Measurements from ENCODE around the gene VPS18.
A peak's percentile ranks its signal among the peaks of the same experiment; 100 is the strongest.

VPS18 gene

DNA sequence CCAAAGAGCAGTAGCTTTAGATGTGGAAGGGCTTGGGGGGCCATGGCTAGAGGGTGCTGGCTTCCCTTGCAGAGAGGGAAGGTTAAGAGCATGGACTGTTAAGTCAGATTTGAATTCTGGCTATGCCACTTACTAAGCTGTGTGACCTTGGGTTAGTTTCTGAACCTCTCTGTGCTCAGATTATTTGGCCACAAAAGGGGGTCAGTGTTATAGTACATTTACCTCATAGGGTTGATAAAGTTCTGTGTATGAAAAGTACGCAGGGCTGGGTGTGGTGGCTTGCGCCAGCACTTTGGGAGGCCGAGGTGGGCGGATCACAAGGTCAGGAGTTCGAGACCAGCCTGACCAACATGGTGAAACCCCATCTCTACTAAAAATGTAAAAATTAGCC lies 6.8 kb downstream of the VPS18 start:
- no peak for DNase-seq

- DNase-seq = no peak
Measured at GRCh38 chr15:40902605-40903561, 8.6 kb downstream of the VPS18 start.

DNA sequence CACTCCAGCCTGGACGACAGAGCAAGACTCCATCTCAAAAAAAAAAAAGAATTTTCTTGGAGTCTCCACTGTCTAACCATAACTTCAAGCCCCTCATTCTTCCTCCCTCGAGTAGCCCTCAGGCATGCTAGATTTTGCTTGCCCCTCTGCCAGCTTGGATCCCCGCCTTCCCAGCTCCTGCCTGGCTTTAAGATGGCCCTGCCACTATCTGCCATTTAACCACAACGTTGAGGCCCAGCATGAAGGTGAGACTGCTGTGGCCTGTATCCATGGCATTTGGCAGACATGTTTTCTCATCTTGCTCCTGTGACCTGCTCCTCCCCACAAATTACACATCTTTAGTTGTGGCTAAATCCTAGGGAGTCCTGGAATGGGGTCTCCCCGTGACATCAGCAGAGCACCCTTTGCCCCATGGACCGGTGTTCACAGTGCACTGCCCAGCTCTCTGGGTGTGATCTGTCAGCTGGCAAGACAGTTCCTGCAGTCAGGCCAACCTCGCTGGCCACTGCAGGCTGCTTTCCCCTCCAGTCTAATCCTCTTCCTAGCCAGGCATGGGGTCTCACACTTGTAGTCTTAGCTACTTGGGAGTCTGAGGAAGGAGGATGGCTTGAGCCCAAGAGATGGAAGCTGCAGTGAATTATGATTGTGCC lies 10.4 kb downstream of the VPS18 start:
- DNase-seq = no peak

DNA sequence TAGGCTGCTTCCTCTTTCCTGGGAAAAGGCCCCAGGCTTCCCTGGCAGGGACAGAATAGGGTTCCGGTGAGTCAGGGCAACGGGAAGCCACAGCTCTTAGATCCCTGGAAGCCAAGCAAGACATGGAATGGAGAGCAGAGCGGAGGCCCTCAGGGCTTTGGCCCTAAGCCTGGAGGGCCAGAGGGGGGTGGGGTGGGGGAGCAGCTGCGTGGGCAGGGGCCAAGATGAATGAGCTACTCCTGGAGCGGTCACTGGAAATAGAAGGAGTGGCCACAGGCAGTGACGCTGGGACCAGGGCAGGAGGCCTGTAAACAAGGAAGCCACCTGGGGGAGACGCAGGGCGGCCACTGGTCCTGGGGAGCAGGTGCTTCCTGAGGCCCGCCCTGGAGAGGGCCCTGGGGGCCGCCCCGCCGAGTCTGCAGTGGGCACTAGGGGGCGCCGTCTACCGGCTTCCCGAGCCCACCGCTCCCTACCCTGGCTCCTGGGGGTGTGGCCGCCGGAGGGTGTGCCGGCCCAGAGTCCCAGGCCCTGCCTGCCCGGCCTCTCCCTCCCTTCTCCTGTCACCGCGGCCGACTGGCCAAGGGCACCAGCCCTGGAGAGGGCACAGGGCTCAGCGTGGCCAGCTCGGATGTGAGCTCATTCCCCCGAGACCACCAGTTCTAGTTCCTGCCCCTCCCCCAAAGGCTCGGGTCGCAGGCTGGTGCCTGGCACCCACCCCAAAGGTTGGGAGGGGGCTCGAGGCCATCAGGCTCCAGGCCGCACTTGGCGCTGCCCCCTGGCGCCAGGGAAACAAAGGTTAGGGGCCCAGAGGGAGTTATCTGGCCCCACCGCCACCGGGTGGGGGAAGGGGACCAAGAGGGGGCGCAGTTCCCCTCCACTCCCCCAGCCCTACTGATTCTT lies 12.1 kb downstream of the VPS18 start:
- DNase-seq = peak; percentile 21

- no peak for DNase-seq
Measured at GRCh38 chr15:40906991-40907802, 12.9 kb downstream of the VPS18 start.

GRCh38 chr15:40908095-40908494 lies 13.8 kb downstream of the VPS18 start:
- DNase-seq = no peak

DNA sequence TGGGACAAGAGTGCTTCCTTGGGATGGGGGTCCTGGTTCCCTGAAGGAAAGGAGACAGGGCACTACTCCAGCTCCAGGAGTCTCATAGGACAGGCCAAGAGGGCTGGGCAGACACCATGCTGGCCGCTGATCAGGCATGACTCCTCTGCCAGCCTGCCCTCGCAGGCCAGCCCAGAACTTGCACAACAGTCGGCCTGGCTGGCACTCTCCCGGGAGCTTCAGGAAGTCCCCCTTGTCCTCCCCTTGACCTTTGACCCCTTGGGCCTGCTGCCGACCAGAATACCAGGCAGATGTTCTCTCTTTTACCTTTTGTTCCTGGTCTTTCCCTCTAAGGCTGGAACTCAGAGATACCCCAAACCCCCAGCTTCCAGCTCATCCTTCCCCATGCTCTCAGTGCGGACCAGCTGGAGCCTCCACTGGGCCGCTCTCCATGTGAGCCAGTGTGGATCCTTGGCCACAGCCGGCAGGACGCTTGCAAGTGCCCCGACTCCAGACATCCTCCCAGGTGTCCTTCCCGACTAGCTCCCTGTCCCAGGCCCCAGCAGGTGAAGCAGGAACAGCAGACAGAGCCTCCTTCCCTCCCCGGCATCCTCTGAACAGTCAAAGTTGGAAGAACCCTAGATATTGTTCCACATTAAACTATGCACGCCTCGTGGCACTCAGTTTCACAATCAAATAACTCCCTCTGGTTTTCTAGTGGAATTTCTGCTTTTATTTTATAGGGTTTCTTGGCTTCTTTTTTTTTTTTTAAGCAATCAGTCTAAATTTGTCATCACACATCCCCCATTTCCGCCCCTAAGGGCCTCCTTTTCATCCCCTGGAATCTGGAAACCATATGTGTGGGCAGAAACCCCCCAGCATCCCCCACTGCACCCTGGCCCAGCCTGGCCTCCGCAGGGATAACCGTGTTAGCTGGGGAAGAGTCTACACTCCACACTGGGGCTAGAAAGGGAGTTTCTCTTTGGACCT lies 15.7 kb downstream of the VPS18 start:
- DNase-seq = no peak

DNA sequence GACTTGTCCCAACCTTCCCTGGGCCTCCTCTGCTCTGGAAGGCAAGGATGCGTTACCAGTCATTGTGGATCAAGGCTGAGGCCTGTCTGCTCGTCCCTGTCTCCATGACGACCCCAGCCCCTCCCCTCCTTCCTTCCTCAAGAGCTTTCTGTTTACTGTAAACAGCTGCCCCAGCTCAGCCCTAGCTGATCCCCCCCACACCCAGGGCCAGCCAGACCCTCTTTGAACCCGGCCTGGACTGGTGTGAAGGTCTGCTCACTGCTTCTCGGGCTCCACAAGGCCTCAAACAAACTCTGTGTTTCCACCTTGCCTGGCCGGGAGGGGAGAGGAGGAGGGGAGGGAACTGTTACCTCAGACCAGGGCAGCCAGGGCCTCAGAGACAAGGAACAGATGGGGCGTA lies 16.9 kb downstream of the VPS18 start:
- no peak for DNase-seq

- DNase-seq = no peak
Measured at GRCh38 chr15:40911693-40912092, 17.4 kb downstream of the VPS18 start.

GRCh38 chr15:40912478-40912877 lies 18.2 kb downstream of the VPS18 start:
- DNase-seq = no peak

DNA sequence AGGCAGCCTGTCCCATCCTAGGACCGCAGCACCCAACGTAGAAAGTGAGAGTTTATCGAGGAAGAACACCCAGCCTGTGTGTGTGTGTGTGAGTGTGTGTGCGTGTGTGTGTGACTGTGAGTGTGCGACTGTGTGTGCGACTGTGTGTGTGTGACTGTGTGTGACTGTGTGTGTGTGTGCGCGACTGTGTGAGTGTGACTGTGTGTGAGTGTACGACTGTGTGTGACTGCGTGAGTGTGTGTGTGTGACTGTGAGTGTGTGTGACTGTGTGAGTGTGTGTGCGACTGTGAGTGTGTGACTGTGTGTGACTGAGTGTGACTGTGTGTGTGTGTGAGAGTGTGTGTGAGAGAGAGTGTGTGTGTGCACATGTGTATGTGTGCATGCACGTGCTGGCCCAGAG lies 19.8 kb downstream of the VPS18 start:
- no peak for DNase-seq

DNA sequence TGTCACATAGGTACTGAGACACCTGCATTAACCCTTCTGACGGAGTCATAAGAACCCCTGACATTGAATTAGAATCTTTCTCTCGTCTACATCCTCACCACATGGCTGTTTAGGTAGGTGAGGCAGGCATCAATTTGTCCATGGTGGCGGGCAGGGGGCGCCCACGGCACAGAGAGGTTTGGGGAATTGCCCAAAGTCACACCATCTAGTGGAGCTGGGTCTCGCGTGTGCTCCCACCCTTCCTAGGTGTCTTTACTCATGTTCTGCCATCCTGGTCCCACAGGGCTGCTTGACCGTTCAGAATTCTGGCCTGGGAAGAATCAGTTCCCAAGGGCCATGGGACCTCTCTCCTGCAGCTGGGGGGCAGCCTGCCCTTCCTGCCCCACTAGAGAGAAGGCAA lies 20.2 kb downstream of the VPS18 start:
- DNase-seq = peak; percentile 15

- DNase-seq = no peak
Measured at GRCh38 chr15:40915116-40915661, 20.9 kb downstream of the VPS18 start.

GRCh38 chr15:40915679-40916078 lies 21.4 kb downstream of the VPS18 start:
- DNase-seq = no peak

DNA sequence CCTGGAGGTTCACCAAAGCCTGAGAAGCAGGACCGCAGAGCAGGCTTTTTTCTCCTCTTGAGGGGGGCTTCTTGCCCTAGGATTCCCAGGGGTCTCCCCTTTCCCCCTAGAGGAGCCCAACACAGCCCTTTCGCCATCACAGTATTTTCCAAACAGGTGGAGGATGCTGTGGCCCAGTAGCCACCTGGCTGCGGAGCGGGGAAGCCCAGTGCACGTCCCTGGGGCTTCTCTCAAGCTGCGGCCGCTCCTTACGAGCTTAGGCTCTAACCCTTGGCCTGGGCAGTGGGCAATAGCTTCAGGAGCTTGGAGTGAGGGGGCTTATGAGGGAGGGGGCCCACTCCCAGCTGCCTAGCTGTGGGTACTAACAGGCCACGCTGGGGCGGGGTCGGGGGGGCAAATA lies 23.3 kb downstream of the VPS18 start:
- no peak for DNase-seq

DNA sequence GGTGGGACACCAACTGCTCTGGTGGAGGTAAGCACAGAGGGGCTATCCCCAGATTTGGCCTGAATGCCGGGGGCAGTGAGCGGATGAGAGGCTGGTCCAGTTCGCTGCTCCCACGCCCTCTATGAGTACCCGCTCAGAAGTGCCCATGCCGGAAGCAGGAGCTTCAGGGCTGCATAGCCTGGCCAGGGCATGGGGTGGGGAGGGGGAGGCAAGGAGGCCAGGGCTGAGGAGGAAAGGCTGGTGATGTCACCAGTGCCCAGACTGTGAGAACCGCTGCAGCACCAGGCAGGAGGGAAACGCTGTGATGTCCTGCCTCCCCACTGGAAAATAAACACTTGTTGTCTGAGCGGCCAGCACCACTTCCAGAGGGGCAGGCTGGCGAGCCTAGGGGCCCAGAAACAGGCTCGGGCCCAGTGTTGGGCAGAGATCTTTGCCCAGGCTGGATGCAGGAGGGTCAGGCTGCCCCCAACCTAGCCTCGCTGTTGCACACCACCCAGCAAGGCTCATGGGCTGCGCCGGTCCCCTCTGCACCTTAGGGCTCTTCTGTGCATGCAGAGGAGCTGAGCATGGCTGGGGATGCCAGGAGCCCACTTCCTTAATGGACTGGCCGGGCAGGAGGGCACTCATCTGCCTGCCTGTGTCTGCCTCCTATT lies 24.0 kb downstream of the VPS18 start:
- no peak for DNase-seq

DNA sequence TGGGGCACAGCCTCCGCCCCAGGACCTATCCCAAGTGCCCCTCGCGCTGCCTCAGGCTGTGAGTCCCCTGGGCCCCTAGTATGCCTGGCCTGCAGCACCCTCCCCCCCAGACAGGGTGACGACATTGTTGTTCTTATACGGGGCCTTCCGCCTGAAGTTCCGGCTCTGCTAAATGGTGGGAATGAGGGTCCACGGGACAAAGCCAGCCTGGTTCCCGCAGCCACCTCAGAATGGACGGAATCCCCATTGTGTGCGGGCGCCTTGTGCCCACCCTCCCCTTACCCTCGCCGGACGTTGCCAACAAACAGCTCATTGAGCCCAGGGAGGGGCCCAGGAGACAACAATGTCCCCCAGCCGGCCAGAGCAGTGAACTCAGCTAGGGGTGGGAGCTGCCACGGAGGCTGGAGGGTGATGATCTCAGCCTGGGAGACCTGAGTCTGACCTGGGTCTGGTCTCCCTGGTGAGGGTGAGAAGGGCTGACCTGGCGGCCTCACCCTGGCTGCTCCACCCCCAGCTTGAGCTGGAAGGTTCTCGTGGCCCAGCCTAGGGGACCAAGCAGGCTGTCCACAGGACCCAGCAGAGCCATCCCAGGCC lies 24.6 kb downstream of the VPS18 start:
- no peak for DNase-seq

- DNase-seq = no peak
Measured at GRCh38 chr15:40921949-40922607, 27.8 kb downstream of the VPS18 start.

DNA sequence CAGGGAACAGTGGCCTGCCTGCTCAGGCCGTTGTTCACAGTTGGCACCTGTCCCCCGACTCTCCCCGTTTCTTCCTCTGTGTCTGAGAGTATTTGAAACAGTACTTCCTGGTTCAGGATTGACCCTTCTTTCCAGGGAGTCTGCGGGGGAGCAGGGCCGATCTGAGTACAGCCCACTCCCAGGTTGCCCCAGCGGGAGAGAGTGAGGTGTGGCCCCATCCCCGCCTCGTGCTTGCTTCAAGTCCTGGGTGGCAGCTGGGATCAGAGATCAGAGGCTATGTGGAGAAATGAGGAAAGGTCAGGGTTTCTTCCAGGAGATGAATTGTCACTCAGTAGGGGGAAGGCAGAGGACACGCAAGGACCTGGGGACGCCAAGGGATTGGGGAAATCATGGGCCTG lies 28.4 kb downstream of the VPS18 start:
- no peak for DNase-seq
